Smooth muscle cell (in vitro differentiated cells): Measurements from ENCODE around the gene BCAN. TPM values are rescaled to one million over a fixed set of nuclear protein-coding genes. Genes with fewer than 3 reads are reported as not detected.
"Not testable (repeated sequence)": the region's sequence is repeated elsewhere in the genome, so short reads cannot be mapped to it uniquely, and the experiment has no call there.

Experiments used
- DNase-seq: peaks from one replicate; lab custom pipeline; 2025; ENCODE audit not compliant: unreplicated experiment; lab: John Stamatoyannopoulos, UW
- H2AFZ ChIP-seq: fragments of 200-600 bp; sonication (generic); 2 replicates; pipeline ENCODE4 v1.6.0; 2016; ENCODE audit warnings: antibody characterized with exemption, low read depth, mild to moderate bottlenecking
- H3F3A ChIP-seq: fragments of 200-600 bp; sonication (generic); 2 replicates; pipeline ENCODE4 v1.6.0; 2017; ENCODE audit warnings: antibody characterized with exemption, low read depth
- H3K27ac ChIP-seq: fragments of 200-600 bp; sonication (generic); 2 replicates; pipeline ENCODE4 v1.5.1; 2016; ENCODE audit warnings: low read depth, mild to moderate bottlenecking
- H3K27me3 ChIP-seq: fragments of 200-600 bp; sonication (generic); 2 replicates; pipeline ENCODE4 v1.6.1; 2016; ENCODE audit warnings: low read depth, mild to moderate bottlenecking
- H3K36me3 ChIP-seq: fragments of 200-600 bp; sonication (generic); 2 replicates; pipeline ENCODE4 v1.5.1; 2016; ENCODE audit warnings: low read depth
- H3K4me1 ChIP-seq: fragments of 200-600 bp; sonication (generic); 2 replicates; pipeline ENCODE4 v1.5.1; 2016; ENCODE audit warnings: low read depth
- H3K4me2 ChIP-seq: fragments of 200-600 bp; sonication (generic); 2 replicates; pipeline ENCODE4 v1.6.0; 2016; ENCODE audit warnings: mild to moderate bottlenecking
- H3K4me3 ChIP-seq: fragments of 200-600 bp; sonication (generic); 2 replicates; pipeline ENCODE4 v1.5.1; 2016; ENCODE audit warnings: mild to moderate bottlenecking
- H3K79me2 ChIP-seq: fragments of 200-600 bp; sonication (generic); 2 replicates; pipeline ENCODE4 v1.6.0; 2016; ENCODE audit warnings: low read depth, mild to moderate bottlenecking
- H3K9ac ChIP-seq: fragments of 200-600 bp; sonication (generic); 2 replicates; pipeline ENCODE4 v1.6.0; 2016; ENCODE audit warnings: low read depth
- H3K9me3 ChIP-seq: fragments of 200-600 bp; sonication (generic); replicated peaks from 2 replicates; pipeline ENCODE4 v1.5.1; 2016; ENCODE audit warnings: low read depth
- H4K20me1 ChIP-seq: fragments of 200-600 bp; sonication (generic); 2 replicates; pipeline ENCODE4 v1.6.0; 2016; ENCODE audit warnings: low read depth
- CTCF ChIP-seq: fragments of 200-600 bp; sonication (generic); IDR thresholded peaks from 2 replicates; pipeline ENCODE4 v1.5.1; 2017; ENCODE audit warnings: borderline replicate concordance, mild to moderate bottlenecking, antibody characterized with exemption; ENCODE audit not compliant: insufficient read depth, poor library complexity, severe bottlenecking
- WGBS: methylation state at CpG from one replicate; pipeline ENCODE4 v1.1.7; 2016; ENCODE audit warnings: low lambda C conversion rate; 5-methylcytosine and 5-hydroxymethylcytosine counted together
- polyA plus RNA-seq: library from polyadenylated mRNA; unstranded; fragments of >200 nt; fragmentation: Nextera tagmentation; extraction: Ambion mirVana; gene quantifications from 2 replicates; pipeline ENCODE4 v1.2.1, GENCODE V29; 2016
- total RNA-seq: library from RNA; depleted of rRNA; stranded (reverse); fragments of >200 nt; gene quantifications from 2 replicates; pipeline ENCODE4 v1.2.3, GENCODE V29; 2014

The BCAN gene
- total and polyA plus RNA-seq, 2 experiments from 2014 or later: 0.79 TPM; not detected in 1

DNA sequence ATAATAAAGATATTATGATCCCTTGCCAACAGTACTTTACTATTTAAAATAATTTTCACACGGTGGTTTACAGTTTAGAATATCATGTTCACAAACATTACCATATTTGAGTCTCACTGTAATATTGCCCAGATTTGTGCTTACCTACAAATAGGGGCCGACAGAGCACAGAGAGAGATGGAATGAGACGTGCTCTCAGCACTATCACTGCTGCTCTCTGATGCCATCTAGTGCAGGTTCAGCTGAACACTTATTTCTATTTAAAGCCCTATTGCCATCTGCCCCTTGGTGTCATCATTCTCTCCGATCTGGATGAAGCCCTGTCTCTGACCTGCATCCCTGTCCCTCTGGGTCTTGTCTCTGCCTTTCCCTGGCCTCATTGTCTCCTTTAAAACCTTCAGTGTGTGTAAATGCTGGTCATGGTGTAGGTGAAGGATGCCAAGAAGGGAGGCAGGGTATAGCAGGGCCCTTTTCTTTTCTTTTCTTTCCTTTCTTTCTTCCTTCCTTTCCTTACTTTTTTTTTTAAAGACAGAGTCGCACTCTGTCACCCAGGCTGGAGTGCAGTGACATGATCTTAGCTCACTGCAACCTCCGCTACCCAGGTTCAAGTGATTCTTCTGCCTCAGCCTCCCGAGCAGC, 33.8 kb upstream of the BCAN start:
- DNase-seq: no peak
- H3K4me2 ChIP-seq: no peak overlapping the region
- TF ChIP-seq CTCF: peak; percentile 64

DNA sequence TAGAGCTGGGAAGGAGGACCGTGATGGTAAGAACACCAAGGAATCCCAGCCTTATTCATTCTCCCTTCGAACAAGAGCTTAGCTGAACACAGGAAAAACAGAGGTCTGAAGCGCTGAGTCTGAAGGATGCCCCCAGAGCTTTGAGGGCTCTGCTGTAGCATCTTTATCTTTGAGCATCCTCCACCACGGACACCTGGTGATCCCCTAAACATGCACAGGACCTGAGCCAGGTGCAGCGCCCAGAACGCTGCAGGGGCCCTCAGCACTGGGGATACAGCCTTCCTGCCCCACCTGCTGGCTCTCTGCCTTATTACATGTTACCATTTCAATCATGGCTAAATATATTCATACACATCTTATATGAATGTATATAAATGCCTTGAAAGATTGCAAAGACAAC, 32.9 kb upstream of the BCAN start:
- DNase-seq: no peak
- Histone ChIP-seq H3K79me2 (no peaks in the 10 kb centered on the region), H4K20me1 (no peaks in the 10 kb centered on the region), H3K27ac (no peak overlapping the region), H3K9ac (no peak overlapping the region), H3K9me3 (no peaks in the 10 kb centered on the region), H3K36me3 (no peaks in the 10 kb centered on the region), H3K4me2 (no peak overlapping the region), H3K4me3 (no peak overlapping the region), H3F3A (no peaks in the 10 kb centered on the region), H3K4me1 (no peaks in the 10 kb centered on the region), H3K27me3 (no peaks in the 10 kb centered on the region), H2AFZ (no peak overlapping the region)
- TF ChIP-seq CTCF: peak; percentile 61
- WGBS: 56% methylated on average over 6 of the region's 6 CpGs

More for the DNA sequence above, 33.8 kb upstream of the BCAN start:
- H3K9me3 ChIP-seq: no peaks in the 10 kb centered on the region
- WGBS: 32% methylated on average over 7 of the region's 7 CpGs
- H3F3A ChIP-seq: no peaks in the 10 kb centered on the region
- no peaks in the 10 kb centered on the region for H3K4me1 ChIP-seq
- no peaks in the 10 kb centered on the region for H3K36me3 ChIP-seq
- H3K27me3 ChIP-seq: no peaks in the 10 kb centered on the region
- H3K79me2 ChIP-seq: no peaks in the 10 kb centered on the region
- no peak overlapping the region for H2AFZ ChIP-seq
- H3K9ac ChIP-seq: no peak overlapping the region
- no peaks in the 10 kb centered on the region for H4K20me1 ChIP-seq
- no peak overlapping the region for H3K27ac ChIP-seq
- no peak overlapping the region for H3K4me3 ChIP-seq

GRCh38 chr1:156610072-156610471, 31.8 kb upstream of the BCAN start:
- not testable (repeated sequence) for H3K4me2 ChIP-seq, H3F3A ChIP-seq, H3K4me1 ChIP-seq, H4K20me1 ChIP-seq, H3K36me3 ChIP-seq, DNase-seq, H2AFZ ChIP-seq, H3K4me3 ChIP-seq, H3K27me3 ChIP-seq, H3K27ac ChIP-seq, H3K9ac ChIP-seq, H3K9me3 ChIP-seq, H3K79me2 ChIP-seq
- 88% methylated on average over 9 of the region's 9 CpGs for WGBS

DNA sequence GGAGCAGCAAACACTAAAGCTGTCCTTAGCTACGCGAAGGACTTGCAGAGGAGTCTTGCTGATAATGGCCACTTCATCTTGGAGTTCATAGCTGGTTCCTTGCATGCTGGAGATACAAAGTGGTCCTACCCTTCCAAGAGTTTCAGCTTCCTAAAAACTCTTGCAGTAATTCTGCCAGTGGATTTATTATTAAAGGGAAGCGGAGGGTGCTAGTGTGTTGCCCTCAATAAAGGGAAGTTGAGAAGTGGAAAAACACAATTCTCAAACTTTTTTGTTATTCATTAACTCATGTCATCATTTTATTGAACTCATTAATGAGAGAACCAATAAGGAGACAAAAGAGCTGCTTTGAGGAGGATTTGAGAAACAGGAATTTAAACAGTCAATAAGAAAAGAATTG, 29.3 kb upstream of the BCAN start:
- no peak for DNase-seq
- Histone ChIP-seq H3K36me3 (no peaks in the 10 kb centered on the region), H4K20me1 (no peaks in the 10 kb centered on the region), H3K27me3 (no peaks in the 10 kb centered on the region), H3F3A (no peaks in the 10 kb centered on the region), H3K4me1 (no peaks in the 10 kb centered on the region), H3K79me2 (no peaks in the 10 kb centered on the region), H3K4me2 (no peak overlapping the region), H3K4me3 (no peak overlapping the region), H2AFZ (no peak overlapping the region), H3K9me3 (no peaks in the 10 kb centered on the region), H3K9ac (no peak overlapping the region), H3K27ac (no peak overlapping the region)
- TF ChIP-seq CTCF: no peak
- WGBS: 73% methylated on average over 3 of the region's 3 CpGs
